Heart left ventricle (tissue), 13 donors: ENCODE measurements around the gene MYH11.

Experiments
- CTCF ChIP-seq, 12 donors: fragments of 200-600 bp; sonication (generic) in 4 of 12; IDR thresholded peaks; one replicate each; pipeline versions ENCODE4 v1.5.0 to v1.8.0; 2018 to 2022; ENCODE audit warnings: antibody characterized with exemption in 12 of 12, mild to moderate bottlenecking in 5 of 12
- POLR2A ChIP-seq, 2 donors: fragments of 450-650 bp; IDR thresholded peaks; one replicate each; pipeline ENCODE4 v1.6.1; 2017; ENCODE audit warnings: antibody characterized with exemption in 2 of 2, mild to moderate bottlenecking in 2 of 2, moderate library complexity in 2 of 2
- donor health status: ischemic (EF 13 %, LVEDD 7.1; RV severe dilation, severe dysfunction).
- donor health status: DM: no; HTN: yes; CAD: no.
- donor health status: DM: no; HTN: no; CAD: no.
- donor health status: ischemic (EF 25% LVEDD 6.9; RV normal size, moderate dysfunction).
- donor health status: ischemic (EF 25% LVEDD 5.7; RV mildly dilated, moderate dysfunction).
- donor health status: ischemic (EF 35%, LVEDD 5.7; RV mildly dilated, moderate dysfunction).
- donor health status: nonischemic (EF 11% LVEDD 7.7; RV severe dilation, severe dysfunction).
- donor health status: DM: yes; HTN: yes; CAD: no.
- donor health status: PGD.
- donor health status: ischemic (EF 29% LVEDD 5.4; RV normal size, mild dysfunction).
- donor health status: nonischemic (EF 23%, LVEDD 6.1; RV moderate dilation, normal function).

GRCh38 chr16:15825750-15826305, 31.0 kb downstream of the MYH11 start:
- TF ChIP-seq POLR2A (IDR thresholded peaks at IDR 0.05) (no peak), CTCF (IDR thresholded peaks at IDR 0.05) (no peak)
